HFFc6 (cell line): ENCODE measurements around the gene DNLZ. TPM values are rescaled to one million over a fixed set of nuclear protein-coding genes. Genes with fewer than 3 reads are reported as not detected.

ENCODE experiments used
- DNase-seq: peaks from one replicate; pipeline ENCODE4 v3.0.0-alpha.2; 2018
- H3K27ac Mint-ChIP-seq: 2 replicates; pipeline ENCODE4 v1.8.0; 2020; ENCODE audit warnings: mild to moderate bottlenecking, mixed read lengths
- H3K27me3 Mint-ChIP-seq: 2 replicates; pipeline ENCODE4 v1.8.0; 2021; ENCODE audit warnings: mild to moderate bottlenecking, moderate library complexity, mixed read lengths; ENCODE audit not compliant: insufficient read depth
- H3K36me3 Mint-ChIP-seq: 2 replicates; pipeline ENCODE4 v1.8.0; 2021; ENCODE audit warnings: low read depth, mixed read lengths
- H3K4me1 Mint-ChIP-seq: 2 replicates; pipeline ENCODE4 v1.8.0; 2020; ENCODE audit warnings: low read depth, mixed read lengths
- H3K4me3 Mint-ChIP-seq: 2 replicates; pipeline ENCODE4 v1.8.0; 2020; ENCODE audit warnings: mild to moderate bottlenecking, moderate library complexity, mixed read lengths
- H3K9me3 Mint-ChIP-seq: 2 replicates; pipeline ENCODE4 v1.8.0; 2020; ENCODE audit warnings: mild to moderate bottlenecking, mixed read lengths
- CTCF ChIP-seq: fragments of 200-600 bp; sonication (generic); IDR thresholded peaks from 2 replicates; pipeline ENCODE4 v1.5.0; 2021; ENCODE audit warnings: antibody characterized with exemption, mild to moderate bottlenecking
- long read RNA-seq: library from polyadenylated mRNA; unstranded; transcript quantifications from one replicate; pipeline ENCODE4 v2.0.0, GENCODE V29; 2019
- total RNA-seq, 6 experiments: library from RNA; stranded (reverse); fragmentation: NEBNext Ultra II Directional; extraction: Animal tissue kit (Norgen Biotek cat#: 25700); gene quantifications; 2 replicates in 1 of 6; 3 replicates in 5 of 6; pipeline ENCODE4 v1.2.3, GENCODE V29; 2021

DNLZ gene
- total RNA-seq: 10 to 100 TPM; 28.5 to 33.3 (median 30.4) TPM
- long read RNA-seq, partial matches to known transcripts: 0 of 1 reads
- long read RNA-seq, other reads (novel, unspliced or antisense): 0 of 1 reads

- no peaks in the 10 kb centered on the region for H3K9me3 Mint-ChIP-seq
- peaks cover 24% of the 10 kb centered on the region for H3K27me3 Mint-ChIP-seq
- H3K27ac Mint-ChIP-seq: peak within 1 kb of the TSS; percentile 87
- H3K36me3 Mint-ChIP-seq: no peaks in the 10 kb centered on the region
- DNase-seq: peak; percentile 87
- H3K4me1 Mint-ChIP-seq: peaks cover 23% of the 10 kb centered on the region
- peak; percentile 98 for TF ChIP-seq CTCF
- H3K4me3 Mint-ChIP-seq: peak within 1 kb of the TSS; percentile 85
Observed at GRCh38 chr9:136363106-136363948, at the start of gene DNLZ. TSS of gene DNLZ (minus strand) at chr9:136363744. CDS start at chr9:136363714, 30 bp downstream.

- no peak for TF ChIP-seq CTCF
- H3K36me3 Mint-ChIP-seq: peaks cover 45% of the 10 kb centered on the region
- DNase-seq: no peak
- H3K27ac Mint-ChIP-seq: no peak overlapping the region
- H3K4me3 Mint-ChIP-seq: no peak overlapping the region
- H3K27me3 Mint-ChIP-seq: peaks cover 4% of the 10 kb centered on the region; the same call in 1 of the 2 replicates
- H3K4me1 Mint-ChIP-seq: peaks cover 31% of the 10 kb centered on the region
- H3K9me3 Mint-ChIP-seq: no peaks in the 10 kb centered on the region
Observed at GRCh38 chr9:136412962-136413361, 49.4 kb upstream of the DNLZ start.

- no peak for DNase-seq
- peaks cover 38% of the 10 kb centered on the region for H3K36me3 Mint-ChIP-seq
- H3K4me1 Mint-ChIP-seq: peaks cover 31% of the 10 kb centered on the region
Observed at GRCh38 chr9:136411378-136411777, 47.8 kb upstream of the DNLZ start.

GRCh38 chr9:136410500-136411287 is 47.1 kb upstream of the DNLZ start, which contains the start of the genes ENTR1 and PMPCA:
TSS of gene ENTR1 (minus strand) at chr9:136410614. CDS start at chr9:136410397, 217 bp downstream.
TSS of gene PMPCA (plus strand) at chr9:136410658. CDS start at chr9:136410669, 11 bp downstream.
- peak; percentile 78 for DNase-seq
- Mint-ChIP-seq H3K4me1 (peaks cover 31% of the 10 kb centered on the region), H3K9me3 (no peaks in the 10 kb centered on the region), H3K27ac (peak within 1 kb of the TSS; percentile 91), H3K27me3 (peaks cover 2% of the 10 kb centered on the region; the same call in 1 of the 2 replicates), H3K4me3 (peak within 1 kb of the TSS; percentile 98), H3K36me3 (peaks cover 33% of the 10 kb centered on the region)
- no peak for TF ChIP-seq CTCF

More at GRCh38 chr9:136411378-136411777, 47.8 kb upstream of the DNLZ start:
- peak overlapping the region; percentile 98 for H3K4me3 Mint-ChIP-seq
- H3K27ac Mint-ChIP-seq: peak overlapping the region; percentile 88
- peaks cover 2% of the 10 kb centered on the region; the same call in 1 of the 2 replicates for H3K27me3 Mint-ChIP-seq
- TF ChIP-seq CTCF: no peak
- H3K9me3 Mint-ChIP-seq: no peaks in the 10 kb centered on the region
